ENCODE data around the gene UGT1A9. TPM values are rescaled to one million over a fixed set of nuclear protein-coding genes. Genes with fewer than 3 reads are reported as not detected.
"Not testable (repeated sequence)": the region's sequence is repeated elsewhere in the genome, so short reads cannot be mapped to it uniquely, and the experiment has no call there.

The UGT1A9 gene
- polyA plus RNA-seq, 1 donor, result not detected

DNA sequence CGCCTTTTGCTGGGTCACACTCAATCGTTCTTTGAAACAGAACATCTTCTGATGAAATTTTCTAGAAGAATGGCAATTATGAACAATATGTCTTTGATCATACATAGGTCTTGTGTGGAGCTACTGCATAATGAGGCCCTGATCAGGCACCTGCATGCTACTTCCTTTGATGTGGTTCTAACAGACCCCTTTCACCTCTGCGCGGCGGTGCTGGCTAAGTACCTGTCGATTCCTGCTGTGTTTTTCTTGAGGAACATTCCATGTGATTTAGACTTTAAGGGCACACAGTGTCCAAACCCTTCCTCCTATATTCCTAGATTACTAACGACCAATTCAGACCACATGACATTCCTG lies 41.5 kb downstream of the UGT1A9 start:
- no peak for DNase-seq

GRCh38 chr2:233714121-233714520 lies 42.4 kb downstream of the UGT1A9 start:
- no peak for DNase-seq

GRCh38 chr2:233718552-233718951 lies 46.9 kb downstream of the UGT1A9 start, which contains the start of gene UGT1A4:
TSS of gene UGT1A4 (plus strand) at chr2:233718736. CDS start at chr2:233718821, 85 bp downstream.
- DNase-seq, result no peak

- no peak for DNase-seq
Observed at GRCh38 chr2:233728723-233729301, 57.1 kb downstream of the UGT1A9 start, which contains the start of gene UGT1A3. TSS of gene UGT1A3 (plus strand) at chr2:233729042. CDS start at chr2:233729127, 85 bp downstream.

GRCh38 chr2:233736868-233737653 lies 65.4 kb downstream of the UGT1A9 start:
- DNase-seq, result not testable (repeated sequence)

- no peak for DNase-seq
Observed at GRCh38 chr2:233740870-233741269, 69.2 kb downstream of the UGT1A9 start.

DNA sequence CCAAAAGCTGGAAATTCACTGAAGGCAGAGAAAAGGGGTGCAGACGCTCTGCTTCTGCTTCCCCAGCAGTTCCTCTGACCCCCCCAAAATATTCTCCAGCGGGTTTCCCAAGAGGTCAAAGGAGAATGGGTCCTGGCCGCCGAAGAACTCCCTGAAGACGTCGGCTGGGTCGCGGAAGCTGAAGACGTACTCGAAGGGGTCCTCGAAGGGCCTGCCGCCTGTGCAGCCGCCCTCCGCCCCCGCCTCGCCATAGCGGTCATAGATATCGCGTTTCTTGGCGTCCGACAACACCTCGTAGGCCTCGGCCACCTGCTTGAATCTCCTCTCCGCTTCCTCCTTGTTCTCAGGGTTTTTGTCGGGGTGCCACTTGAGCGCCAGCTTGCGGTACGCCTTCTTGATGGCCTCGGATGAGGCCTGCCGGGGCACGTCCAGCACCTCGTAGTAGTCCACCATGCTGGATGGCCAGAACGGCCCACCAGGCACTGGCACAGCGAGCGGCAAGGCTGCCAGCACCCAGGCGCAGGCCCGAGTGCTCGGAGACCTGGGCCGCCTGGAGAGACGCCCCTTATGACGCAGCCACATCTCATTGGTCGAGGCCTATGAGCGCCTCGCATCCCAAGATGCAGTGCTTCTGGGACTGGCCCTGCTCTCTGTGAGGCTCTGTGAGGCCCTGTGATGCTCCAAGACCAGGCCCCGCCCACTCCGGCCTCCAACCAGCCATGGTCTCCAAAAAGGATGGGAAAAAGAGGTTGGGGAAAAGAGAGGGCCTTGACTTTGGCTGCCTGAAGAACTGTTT lies 72.0 kb downstream of the UGT1A9 start:
- no peak for DNase-seq

DNA sequence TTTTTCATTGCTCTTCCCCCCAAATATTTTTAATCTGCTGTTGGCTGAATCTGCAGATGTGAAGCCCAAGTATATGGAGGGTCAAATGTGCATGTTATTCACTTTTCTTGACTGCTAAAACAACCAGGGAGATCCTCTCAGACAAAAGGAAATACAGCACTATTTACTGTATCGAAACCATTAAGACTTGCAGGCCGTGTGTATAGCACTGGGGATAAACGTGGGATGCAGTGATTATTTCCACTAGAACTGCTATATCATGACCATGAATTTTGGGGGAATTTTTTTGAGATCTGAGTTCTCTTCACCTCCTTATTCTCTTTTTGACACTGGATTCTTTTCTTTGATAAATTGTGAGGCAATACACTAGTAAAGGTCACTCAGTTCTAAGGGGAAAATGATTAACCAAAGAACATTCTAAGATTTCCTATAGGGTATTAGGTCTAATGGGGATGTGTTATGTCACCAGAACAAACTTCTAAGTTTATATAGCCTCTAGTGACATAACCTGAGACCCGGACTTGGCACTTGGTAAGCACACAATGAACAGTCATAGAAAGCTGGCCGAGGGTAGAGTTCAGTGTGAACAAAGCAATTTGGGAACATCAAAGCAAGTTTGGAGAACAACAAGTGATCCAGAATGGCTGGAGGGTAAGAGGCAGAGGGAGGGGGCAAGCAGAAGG lies 73.5 kb downstream of the UGT1A9 start:
- DNase-seq, result no peak

GRCh38 chr2:233745838-233746237 lies 74.1 kb downstream of the UGT1A9 start:
- not testable (repeated sequence) for DNase-seq

DNA sequence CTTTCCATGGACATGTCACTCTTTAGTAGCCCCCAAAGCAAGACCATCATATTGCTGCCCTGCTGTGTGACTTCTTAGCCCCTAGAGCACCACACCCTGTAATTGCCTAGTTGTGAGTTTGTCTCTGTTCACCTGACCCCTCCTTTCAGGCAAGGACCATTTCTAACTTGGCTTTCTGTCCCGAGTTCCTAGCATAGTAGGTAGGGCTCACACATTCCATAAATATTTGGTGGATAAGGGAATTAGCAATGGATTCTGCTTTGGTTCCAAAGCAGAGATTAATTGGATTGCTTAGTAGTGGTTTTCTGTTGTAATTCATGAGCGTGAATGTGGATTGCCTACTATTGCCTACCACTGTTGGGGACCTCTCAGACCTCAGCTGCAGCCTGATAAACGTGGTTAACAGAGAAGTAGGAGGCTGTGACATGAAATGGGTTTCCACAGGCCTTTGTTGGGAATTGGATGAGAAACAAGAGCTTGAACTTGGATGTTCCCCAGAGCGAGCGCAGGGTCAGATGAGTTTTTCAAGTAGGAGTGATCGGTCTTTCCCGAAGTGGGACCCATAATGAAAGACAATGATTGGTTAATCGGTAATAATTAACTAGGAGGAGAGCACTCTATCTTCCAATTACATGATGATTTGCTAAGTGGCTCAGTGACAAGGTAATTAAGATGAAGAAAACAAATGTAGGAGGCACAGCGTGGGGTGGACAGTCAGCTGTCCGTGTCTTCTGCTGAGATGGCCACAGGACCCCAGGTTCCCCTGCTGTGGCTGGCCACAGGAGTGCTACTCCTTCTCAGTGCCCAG lies 75.0 kb downstream of the UGT1A9 start:
- no peak for DNase-seq

DNA sequence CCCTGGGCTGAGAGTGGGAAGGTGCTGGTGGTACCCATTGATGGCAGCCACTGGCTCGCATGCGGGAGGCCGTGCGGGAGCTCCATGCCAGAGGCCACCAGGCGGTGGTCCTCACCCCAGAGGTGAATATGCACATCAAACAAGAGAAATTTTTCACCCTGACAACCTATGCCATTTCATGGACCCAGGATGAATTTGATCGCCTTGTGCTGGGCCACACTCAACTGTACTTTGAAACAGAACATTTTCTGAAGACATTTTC lies 75.5 kb downstream of the UGT1A9 start:
- DNase-seq, result no peak

GRCh38 chr2:233750689-233751088 lies 79.0 kb downstream of the UGT1A9 start:
- DNase-seq, result not testable (repeated sequence)

GRCh38 chr2:233751212-233752009 lies 79.7 kb downstream of the UGT1A9 start:
- not testable (repeated sequence) for DNase-seq

GRCh38 chr2:233754872-233755611 lies 83.3 kb downstream of the UGT1A9 start:
- no peak for DNase-seq

GRCh38 chr2:233756429-233757081 lies 84.9 kb downstream of the UGT1A9 start:
- no peak for DNase-seq

DNA sequence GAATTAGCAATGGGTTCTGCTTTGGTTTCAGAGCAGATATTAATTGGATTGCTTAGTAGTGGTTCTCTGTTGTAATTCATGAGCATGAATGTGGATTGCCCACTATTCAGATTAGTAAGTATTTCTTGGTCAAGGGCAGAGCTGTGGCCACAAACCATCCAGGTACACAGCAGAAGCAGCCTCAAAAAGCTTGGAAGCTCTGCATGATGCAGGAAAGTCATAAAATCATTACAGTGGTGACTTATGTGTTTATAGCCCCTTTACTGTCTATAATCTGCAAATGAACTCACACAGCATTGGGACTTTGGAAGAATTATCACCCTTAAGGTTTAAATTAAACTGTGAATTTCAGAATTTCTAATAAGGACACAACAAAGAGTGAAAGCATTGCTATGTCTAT lies 86.4 kb downstream of the UGT1A9 start:
- DNase-seq, result no peak

GRCh38 chr2:233758849-233759248 lies 87.2 kb downstream of the UGT1A9 start:
- no peak for DNase-seq

DNA sequence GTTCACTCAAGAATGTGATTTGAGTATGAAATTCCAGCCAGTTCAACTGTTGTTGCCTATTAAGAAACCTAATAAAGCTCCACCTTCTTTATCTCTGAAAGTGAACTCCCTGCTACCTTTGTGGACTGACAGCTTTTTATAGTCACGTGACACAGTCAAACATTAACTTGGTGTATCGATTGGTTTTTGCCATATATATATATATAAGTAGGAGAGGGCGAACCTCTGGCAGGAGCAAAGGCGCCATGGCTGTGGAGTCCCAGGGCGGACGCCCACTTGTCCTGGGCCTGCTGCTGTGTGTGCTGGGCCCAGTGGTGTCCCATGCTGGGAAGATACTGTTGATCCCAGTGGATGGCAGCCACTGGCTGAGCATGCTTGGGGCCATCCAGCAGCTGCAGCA lies 88.3 kb downstream of the UGT1A9 start, which contains the start of gene UGT1A1:
Gene UGT1A1 (plus strand): TSS at position 228 of the 400 bp plus-strand sequence. CDS start 18 bp downstream, at position 246.
- DNase-seq, result no peak

DNA sequence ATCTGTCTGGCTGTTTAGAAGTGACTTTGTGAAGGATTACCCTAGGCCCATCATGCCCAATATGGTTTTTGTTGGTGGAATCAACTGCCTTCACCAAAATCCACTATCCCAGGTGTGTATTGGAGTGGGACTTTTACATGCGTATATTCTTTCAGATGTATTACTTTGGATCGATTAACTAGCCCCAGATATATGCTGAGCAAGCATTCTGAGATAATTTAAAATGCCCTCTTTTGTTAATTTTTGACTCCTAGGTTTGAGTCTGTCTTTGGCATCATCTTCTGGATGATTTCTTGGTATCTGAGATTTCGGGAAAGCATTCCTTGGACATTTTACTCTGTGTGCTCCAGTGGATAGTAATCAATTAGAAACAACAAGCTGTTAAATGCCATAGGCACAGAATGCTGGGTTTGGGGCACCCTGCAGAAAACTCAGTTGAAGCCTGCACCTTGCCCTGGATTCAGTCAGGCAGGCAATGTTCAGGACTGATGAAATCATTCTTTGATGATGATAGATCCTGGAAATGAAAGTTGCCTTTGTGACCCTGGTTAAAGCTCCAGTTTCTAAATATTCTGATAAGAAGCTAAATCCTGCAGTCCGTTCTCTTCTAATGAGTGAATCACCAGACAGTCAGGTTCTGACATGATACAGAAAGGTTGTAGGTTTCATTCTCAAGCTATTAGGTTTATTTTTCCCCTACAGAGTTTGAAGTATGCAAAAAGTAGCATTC lies 89.5 kb downstream of the UGT1A9 start:
- no peak for DNase-seq
